ENCODE measurements around the gene SLC25A44.

The SLC25A44 gene

DNA sequence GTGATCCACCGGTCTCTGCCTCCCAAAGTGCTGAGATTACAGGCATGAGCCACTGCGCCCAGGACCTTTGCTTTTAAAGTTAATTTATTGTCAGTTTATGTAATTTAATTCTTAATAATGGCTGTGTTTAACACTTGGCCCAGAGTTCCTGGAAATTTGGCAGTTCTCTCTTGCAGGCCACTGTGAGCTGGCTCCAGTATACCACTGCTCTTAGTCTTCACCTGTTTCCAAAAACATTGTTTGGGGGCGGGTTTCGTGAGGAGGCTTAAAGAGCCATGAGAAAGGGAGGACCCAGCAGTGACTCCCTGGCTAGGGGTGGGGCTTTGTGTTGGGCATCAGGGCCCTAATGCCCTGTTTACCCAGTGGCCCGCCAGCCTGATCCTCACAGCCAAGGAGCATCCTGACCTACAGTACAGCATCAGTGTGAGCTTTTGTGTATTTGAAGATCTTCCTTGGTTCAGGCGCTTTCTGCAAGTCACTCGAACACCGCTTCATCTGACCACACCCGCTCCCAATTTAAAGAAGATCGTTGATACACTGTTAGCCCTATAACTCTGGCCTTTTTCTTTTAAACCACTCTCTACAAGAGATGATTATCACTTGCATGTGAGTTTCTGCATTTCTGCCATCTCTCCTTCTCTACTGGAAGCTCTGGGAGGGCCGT lies 36.0 kb downstream of the SLC25A44 start:
- TF ChIP-seq, protein P1, sequence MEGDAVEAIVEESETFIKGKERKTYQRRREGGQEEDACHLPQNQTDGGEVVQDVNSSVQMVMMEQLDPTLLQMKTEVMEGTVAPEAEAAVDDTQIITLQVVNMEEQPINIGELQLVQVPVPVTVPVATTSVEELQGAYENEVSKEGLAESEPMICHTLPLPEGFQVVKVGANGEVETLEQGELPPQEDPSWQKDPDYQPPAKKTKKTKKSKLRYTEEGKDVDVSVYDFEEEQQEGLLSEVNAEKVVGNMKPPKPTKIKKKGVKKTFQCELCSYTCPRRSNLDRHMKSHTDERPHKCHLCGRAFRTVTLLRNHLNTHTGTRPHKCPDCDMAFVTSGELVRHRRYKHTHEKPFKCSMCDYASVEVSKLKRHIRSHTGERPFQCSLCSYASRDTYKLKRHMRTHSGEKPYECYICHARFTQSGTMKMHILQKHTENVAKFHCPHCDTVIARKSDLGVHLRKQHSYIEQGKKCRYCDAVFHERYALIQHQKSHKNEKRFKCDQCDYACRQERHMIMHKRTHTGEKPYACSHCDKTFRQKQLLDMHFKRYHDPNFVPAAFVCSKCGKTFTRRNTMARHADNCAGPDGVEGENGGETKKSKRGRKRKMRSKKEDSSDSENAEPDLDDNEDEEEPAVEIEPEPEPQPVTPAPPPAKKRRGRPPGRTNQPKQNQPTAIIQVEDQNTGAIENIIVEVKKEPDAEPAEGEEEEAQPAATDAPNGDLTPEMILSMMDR (IDR thresholded peaks at IDR 0.05; ENCODE audit: low read depth, low read length) = no peak

DNA sequence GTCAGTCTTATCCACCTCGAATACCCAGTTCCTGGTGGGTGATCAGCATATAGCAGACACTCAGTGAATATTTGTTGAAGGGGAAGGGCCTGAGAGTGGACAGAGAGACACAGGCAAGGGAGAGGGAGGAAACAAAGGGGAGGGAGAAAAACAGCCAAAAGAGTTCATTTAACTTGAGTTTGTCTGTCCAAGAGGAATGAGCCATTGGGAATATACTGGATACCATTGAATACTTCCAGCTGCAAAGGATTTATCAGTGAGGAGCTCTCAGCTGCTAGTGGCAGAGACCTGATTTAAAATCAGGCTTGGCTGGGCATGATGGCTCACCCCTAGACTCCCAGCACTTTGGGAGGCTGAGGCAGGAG lies 36.6 kb downstream of the SLC25A44 start:
- no peak overlapping the region for H3K4me3 ChIP-seq (replicated peaks in 1 of 2; ENCODE audit: low read depth in 2 of 2, low read length in 2 of 2)
- TF ChIP-seq, protein P1 (IDR thresholded peaks at IDR 0.05; ENCODE audit: low read depth, low read length) = no peak
- no peak for DNase-seq (ENCODE audit: low read depth in 2 of 2)

More for the DNA sequence above, 36.0 kb downstream of the SLC25A44 start:
- no peak for DNase-seq (ENCODE audit: low read depth in 2 of 2)
- H3K4me3 ChIP-seq (replicated peaks in 1 of 2; ENCODE audit: low read depth in 2 of 2, low read length in 2 of 2) = no peak overlapping the region

DNA sequence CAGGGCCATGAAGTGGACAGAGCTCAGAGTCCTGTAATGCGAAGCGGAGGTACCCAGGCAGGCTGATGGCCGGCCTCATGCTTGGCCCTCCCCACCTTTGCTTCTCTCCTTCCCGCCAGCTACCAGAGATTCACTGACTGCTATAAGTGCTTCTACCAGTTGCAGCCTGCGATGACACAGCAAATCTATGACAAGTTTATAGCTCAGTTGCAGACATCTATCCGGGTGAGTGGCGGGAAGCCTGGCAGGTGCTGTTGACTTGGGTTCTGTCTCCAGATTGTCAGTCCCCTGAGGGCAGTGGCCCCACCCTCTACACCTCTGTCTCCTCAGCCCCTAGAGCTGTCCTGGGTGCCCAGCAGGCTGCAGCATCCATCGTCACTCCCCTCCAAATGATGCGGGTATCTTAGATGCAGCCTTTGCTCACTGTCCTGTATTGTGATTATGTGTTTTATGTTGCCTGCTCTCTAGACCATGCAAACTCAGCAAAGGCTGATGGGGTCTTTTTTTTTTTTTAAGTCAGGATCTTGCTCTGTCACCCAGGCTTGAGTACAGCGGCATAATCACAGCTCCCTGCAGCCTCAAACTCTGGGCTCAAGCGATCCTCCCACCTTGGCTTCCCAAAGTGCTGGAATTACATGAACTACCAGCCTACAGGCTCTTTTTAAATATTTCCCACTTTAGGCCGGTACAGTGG lies 38.4 kb downstream of the SLC25A44 start:
- TF ChIP-seq, protein P1 (IDR thresholded peaks at IDR 0.05; ENCODE audit: low read depth, low read length) = no peak
- H3K4me3 ChIP-seq (replicated peaks in 1 of 2; ENCODE audit: low read depth in 2 of 2, low read length in 2 of 2) = no peak overlapping the region
- DNase-seq (ENCODE audit: low read depth in 2 of 2) = no peak

DNA sequence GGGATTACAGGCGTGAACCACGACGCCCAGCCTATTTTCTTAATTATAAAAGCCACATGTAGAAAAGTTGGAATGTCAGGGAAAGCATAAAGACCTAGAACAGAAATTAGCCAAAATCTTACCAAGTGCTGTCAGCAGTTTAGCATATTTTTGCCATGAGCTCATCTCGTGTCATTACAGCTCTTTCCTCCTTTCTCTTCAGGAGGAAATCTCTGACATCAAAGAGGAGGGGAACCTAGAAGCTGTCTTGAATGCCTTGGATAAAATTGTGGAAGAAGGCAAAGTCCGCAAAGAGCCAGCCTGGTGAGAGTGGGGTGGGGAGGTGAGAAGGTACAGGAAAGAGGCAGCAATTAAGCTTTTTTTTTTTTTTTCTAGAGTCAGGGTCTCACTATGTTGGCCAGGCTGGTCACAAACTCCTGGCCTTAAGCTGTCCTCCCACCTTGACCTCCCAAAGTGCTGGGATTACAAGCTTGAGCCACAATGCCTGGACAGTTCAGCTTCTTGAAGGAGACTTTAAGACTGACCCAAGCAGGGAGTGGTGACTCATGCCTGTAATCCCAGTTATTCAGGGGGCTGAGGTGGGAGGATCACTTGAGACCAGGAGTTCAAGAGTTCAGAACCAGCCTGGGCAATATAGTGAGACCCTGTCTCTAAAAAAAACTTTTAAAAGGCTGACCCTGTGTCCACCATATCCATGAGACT lies 39.7 kb downstream of the SLC25A44 start:
- TF ChIP-seq, protein P1 (IDR thresholded peaks at IDR 0.05; ENCODE audit: low read depth, low read length) = no peak
- DNase-seq (ENCODE audit: low read depth in 2 of 2) = peak; percentile 82 to 85
- no peak overlapping the region for H3K4me3 ChIP-seq (replicated peaks in 1 of 2; ENCODE audit: low read depth in 2 of 2, low read length in 2 of 2)

DNA sequence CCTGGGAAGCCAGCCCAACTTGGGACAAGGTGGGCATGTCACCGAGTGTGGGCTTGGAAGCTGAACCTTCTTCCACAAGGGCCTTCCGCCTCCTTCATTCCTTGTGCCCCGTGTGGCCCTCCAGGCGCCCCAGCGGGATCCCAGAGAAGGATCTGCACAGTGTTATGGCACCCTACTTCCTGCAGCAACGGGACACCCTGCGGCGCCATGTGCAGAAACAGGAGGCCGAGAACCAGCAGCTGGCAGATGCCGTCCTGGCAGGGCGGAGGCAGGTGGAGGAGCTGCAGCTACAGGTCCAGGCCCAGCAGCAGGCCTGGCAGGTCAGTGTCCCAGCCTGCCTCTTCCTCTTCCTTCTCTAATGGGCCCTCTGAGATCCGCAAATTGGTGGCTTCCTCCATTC lies 42.3 kb downstream of the SLC25A44 start:
- no peak for DNase-seq (ENCODE audit: low read depth in 2 of 2)
- TF ChIP-seq, protein P1 (IDR thresholded peaks at IDR 0.05; ENCODE audit: low read depth, low read length) = no peak
- no peak overlapping the region for H3K4me3 ChIP-seq (replicated peaks in 1 of 2; ENCODE audit: low read depth in 2 of 2, low read length in 2 of 2)

DNA sequence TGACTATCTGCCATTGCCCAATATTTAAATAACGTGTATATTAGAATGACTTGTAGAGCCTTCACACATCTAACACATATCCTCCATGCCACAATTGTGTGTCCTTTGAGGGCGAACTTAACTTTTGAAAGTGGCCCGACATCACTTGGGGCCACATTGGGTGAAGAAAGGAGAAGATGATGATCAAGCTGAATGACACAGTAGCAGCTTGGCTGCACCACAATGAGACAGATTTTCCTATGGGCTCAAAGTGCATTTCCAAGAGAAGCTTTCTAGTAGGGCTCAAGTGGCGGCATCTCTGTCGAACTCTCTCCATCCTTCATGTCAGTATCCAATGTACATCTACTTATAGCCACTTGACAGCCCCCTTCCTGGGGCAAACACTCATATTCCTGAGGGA lies 44.3 kb downstream of the SLC25A44 start:
- H3K4me3 ChIP-seq (replicated peaks in 1 of 2; ENCODE audit: low read depth in 2 of 2, low read length in 2 of 2) = no peak overlapping the region
- no peak for DNase-seq (ENCODE audit: low read depth in 2 of 2)
- TF ChIP-seq, protein P1 (IDR thresholded peaks at IDR 0.05; ENCODE audit: low read depth, low read length) = no peak

Measured in cardiac fibroblast (primary cell).